IPS-15b (cell line): ENCODE results near the gene THRAP3.

Source experiments
- H3K27me3 ChIP-seq: one replicate; pipeline ENCODE4 v1.6.1; 2013; ENCODE audit warnings: low read length; ENCODE audit not compliant: control insufficient read depth, insufficient read depth
- H3K36me3 ChIP-seq: one replicate; pipeline ENCODE4 v1.6.1; 2013; ENCODE audit warnings: low read length; ENCODE audit not compliant: control insufficient read depth, insufficient read depth
- H3K4me1 ChIP-seq: one replicate; pipeline ENCODE4 v1.6.1; 2013; ENCODE audit warnings: mild to moderate bottlenecking, low read length; ENCODE audit not compliant: control insufficient read depth, insufficient read depth
- H3K4me3 ChIP-seq: one replicate; pipeline ENCODE4 v1.5.1; 2013; ENCODE audit warnings: low read depth, low read length
- H3K9ac ChIP-seq: one replicate; pipeline ENCODE4 v1.6.1; 2013; ENCODE audit warnings: low read depth, mild to moderate bottlenecking, low read length
- H3K9me3 ChIP-seq: one replicate; pipeline ENCODE4 v1.6.1; 2013; ENCODE audit warnings: mild to moderate bottlenecking, low read length; ENCODE audit not compliant: control insufficient read depth, insufficient read depth

The THRAP3 gene

GRCh38 chr1:36269408-36269838 lies 45.2 kb downstream of the THRAP3 start:
- H3K27me3 ChIP-seq = no peaks in the 10 kb centered on the region
- H3K9me3 ChIP-seq = no peaks in the 10 kb centered on the region
- H3K9ac ChIP-seq = no peak overlapping the region
- H3K4me3 ChIP-seq = no peak overlapping the region
- peaks cover 5% of the 10 kb centered on the region for H3K36me3 ChIP-seq
- H3K4me1 ChIP-seq = no peaks in the 10 kb centered on the region

DNA sequence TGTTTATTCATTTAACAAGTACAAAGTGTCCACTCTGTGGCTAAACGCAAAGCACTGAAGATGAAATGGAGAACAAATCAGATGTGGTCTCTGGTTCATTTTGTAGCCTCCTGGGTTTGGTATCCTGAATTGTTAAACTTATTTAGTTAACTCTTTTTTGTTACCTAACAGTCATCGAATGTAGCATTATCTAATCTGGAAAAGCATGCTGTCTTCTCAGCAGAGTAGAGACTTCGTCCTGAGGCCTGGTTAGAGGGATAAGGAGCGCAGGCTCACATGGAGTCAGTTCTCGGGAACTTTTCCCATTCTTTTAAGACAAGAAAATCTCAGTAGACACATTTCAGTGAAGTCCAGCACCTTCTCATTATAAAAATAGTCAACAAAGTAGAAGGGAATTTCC lies 48.8 kb downstream of the THRAP3 start:
- Histone ChIP-seq H3K36me3 (no peaks in the 10 kb centered on the region), H3K4me3 (no peak overlapping the region), H3K27me3 (no peaks in the 10 kb centered on the region), H3K9me3 (no peaks in the 10 kb centered on the region), H3K4me1 (no peaks in the 10 kb centered on the region), H3K9ac (no peak overlapping the region)

DNA sequence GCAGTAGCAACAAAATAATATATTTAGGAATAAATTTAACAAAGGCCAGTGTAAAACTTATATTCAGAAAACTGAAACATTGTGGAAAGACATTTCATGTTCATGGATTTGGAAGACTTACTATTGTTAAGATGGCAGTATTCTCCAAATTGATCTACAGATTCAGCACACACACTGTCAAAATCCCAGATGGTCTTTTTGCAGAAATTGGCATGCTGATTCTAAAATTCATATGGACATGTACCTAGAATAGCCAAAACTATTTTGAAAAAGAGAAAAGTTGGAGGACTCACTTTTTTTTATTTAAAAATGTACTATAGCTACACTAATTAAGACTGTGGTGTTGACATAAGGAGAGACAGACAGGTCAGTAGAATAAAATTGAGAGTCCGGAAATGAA lies 50.0 kb downstream of the THRAP3 start:
- no peak overlapping the region for H3K4me3 ChIP-seq
- H3K36me3 ChIP-seq = no peaks in the 10 kb centered on the region
- no peaks in the 10 kb centered on the region for H3K4me1 ChIP-seq
- H3K27me3 ChIP-seq = no peaks in the 10 kb centered on the region
- no peak overlapping the region for H3K9ac ChIP-seq
- H3K9me3 ChIP-seq = no peaks in the 10 kb centered on the region

- Histone ChIP-seq H3K27me3 (no peaks in the 10 kb centered on the region), H3K36me3 (no peaks in the 10 kb centered on the region), H3K9me3 (no peaks in the 10 kb centered on the region), H3K4me3 (no peak overlapping the region), H3K4me1 (no peaks in the 10 kb centered on the region), H3K9ac (no peak overlapping the region)
Measured at GRCh38 chr1:36276688-36277087, 52.4 kb downstream of the THRAP3 start.

DNA sequence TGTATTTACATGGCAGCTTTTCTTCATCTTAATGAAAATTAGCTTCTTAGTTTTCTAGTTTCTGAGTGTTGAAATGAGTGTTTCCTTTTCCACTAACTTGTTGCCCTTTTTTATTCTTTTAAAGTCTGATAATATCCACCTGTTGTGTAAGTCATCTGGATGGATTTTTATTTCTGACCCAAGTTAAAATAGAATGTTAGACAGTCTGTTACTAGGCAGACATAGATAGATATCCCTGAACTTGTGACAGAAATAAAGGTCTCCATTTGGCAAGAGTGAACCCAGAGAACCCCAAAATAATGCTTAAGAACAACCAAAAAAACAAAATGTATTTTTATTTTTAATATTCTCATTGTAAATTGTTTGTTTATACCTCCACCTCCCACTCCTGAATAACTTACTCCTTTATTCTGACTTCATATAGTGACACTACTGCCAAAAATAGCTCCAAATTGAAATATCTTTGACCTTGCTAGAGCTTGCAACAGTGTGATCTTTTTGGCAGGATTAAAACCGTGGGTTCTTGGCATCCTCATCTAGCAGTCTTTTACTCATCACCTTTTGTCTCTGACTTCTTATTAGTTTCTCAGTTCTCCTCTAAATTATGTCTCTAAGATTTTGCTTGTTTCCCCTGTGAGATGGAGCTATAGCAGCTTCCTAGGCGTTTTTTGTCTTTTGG lies 55.0 kb downstream of the THRAP3 start:
- H3K4me3 ChIP-seq = no peak overlapping the region
- no peaks in the 10 kb centered on the region for H3K4me1 ChIP-seq
- H3K36me3 ChIP-seq = peaks cover 3% of the 10 kb centered on the region
- no peaks in the 10 kb centered on the region for H3K9me3 ChIP-seq
- H3K9ac ChIP-seq = no peak overlapping the region
- no peaks in the 10 kb centered on the region for H3K27me3 ChIP-seq

- no peaks in the 10 kb centered on the region for H3K9me3 ChIP-seq
Measured at GRCh38 chr1:36279789-36280296, 55.6 kb downstream of the THRAP3 start.

DNA sequence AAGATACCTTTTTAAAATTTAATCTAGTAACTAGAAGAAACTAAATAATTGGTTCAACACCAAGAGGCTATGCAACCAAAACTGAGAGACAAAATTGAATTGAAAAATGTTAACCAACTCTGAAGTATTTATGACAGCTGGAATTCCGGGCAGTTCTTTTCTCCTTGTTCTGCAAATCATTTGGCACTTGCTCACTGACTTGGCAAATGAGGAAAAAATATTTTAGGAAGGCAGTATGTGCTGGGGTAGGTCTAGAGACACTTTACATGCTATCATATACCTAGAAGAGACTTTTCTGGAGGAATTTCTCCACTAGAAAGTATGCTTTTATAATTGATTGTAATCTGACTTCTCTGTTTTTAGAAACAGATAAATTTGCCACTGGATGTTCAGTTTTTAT lies 59.8 kb downstream of the THRAP3 start:
- no peaks in the 10 kb centered on the region for H3K9me3 ChIP-seq
- no peaks in the 10 kb centered on the region for H3K4me1 ChIP-seq
- H3K4me3 ChIP-seq = no peak overlapping the region
- no peak overlapping the region for H3K9ac ChIP-seq
- peaks cover 12% of the 10 kb centered on the region for H3K36me3 ChIP-seq
- H3K27me3 ChIP-seq = no peaks in the 10 kb centered on the region

More at GRCh38 chr1:36279789-36280296, 55.6 kb downstream of the THRAP3 start:
- Histone ChIP-seq H3K27me3 (no peaks in the 10 kb centered on the region), H3K9ac (no peak overlapping the region), H3K4me1 (no peaks in the 10 kb centered on the region), H3K4me3 (no peak overlapping the region), H3K36me3 (peaks cover 3% of the 10 kb centered on the region)

- no peaks in the 10 kb centered on the region for H3K4me1 ChIP-seq
- H3K27me3 ChIP-seq = no peaks in the 10 kb centered on the region
- H3K36me3 ChIP-seq = peaks cover 17% of the 10 kb centered on the region
- no peaks in the 10 kb centered on the region for H3K9me3 ChIP-seq
- no peak overlapping the region for H3K4me3 ChIP-seq
- H3K9ac ChIP-seq = no peak overlapping the region
Measured at GRCh38 chr1:36284517-36284916, 60.3 kb downstream of the THRAP3 start.

GRCh38 chr1:36285443-36286101 lies 61.3 kb downstream of the THRAP3 start:
- Histone ChIP-seq H3K27me3 (no peaks in the 10 kb centered on the region), H3K9ac (no peak overlapping the region), H3K9me3 (no peaks in the 10 kb centered on the region), H3K4me3 (no peak overlapping the region), H3K4me1 (no peaks in the 10 kb centered on the region), H3K36me3 (peaks cover 27% of the 10 kb centered on the region)

DNA sequence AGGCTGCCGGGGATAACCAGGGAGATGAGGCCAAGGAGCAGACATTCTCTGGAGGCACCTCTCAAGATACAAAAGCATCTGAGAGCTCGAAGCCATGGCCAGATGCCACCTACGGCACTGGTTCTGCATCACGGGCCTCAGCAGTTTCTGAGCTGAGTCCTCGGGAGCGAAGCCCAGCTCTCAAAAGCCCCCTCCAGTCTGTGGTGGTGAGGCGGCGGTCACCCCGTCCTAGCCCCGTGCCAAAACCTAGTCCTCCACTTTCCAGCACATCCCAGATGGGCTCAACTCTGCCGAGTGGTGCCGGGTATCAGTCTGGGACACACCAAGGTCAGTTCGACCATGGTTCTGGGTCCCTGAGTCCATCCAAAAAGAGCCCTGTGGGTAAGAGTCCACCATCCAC lies 62.6 kb downstream of the THRAP3 start:
- Histone ChIP-seq H3K36me3 (peaks cover 39% of the 10 kb centered on the region), H3K4me3 (no peak overlapping the region), H3K9ac (no peak overlapping the region), H3K27me3 (no peaks in the 10 kb centered on the region), H3K4me1 (no peaks in the 10 kb centered on the region), H3K9me3 (no peaks in the 10 kb centered on the region)

DNA sequence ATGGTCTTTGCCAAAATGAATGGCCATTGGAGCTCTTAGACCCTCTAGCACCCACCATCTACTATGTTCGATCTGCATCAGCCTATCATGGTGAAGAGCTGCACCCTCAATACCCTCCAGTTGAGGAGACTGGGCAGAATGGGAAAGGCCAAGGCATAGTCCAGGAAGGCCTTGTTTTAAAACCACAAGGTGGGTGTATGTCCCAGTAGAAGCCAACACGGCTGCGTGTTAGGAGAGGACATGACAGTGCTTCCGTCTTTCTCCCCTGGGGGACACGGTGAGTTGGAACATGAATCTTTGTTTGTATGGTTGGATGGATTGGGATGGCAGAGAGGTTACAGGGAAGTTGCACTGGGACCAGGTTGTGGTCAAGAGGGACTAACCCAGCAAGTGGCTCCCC lies 63.4 kb downstream of the THRAP3 start:
- H3K9ac ChIP-seq = no peak overlapping the region
- H3K36me3 ChIP-seq = peaks cover 41% of the 10 kb centered on the region

GRCh38 chr1:36295390-36295789 lies 71.1 kb downstream of the THRAP3 start:
- Histone ChIP-seq H3K4me3 (no peak overlapping the region), H3K9ac (no peak overlapping the region), H3K4me1 (no peaks in the 10 kb centered on the region), H3K36me3 (peaks cover 57% of the 10 kb centered on the region), H3K27me3 (no peaks in the 10 kb centered on the region), H3K9me3 (no peaks in the 10 kb centered on the region)

More for the DNA sequence above, 63.4 kb downstream of the THRAP3 start:
- Histone ChIP-seq H3K4me3 (no peak overlapping the region), H3K9me3 (no peaks in the 10 kb centered on the region), H3K4me1 (no peaks in the 10 kb centered on the region), H3K27me3 (no peaks in the 10 kb centered on the region)
